Common myeloid progenitor, CD34-positive (primary cell): ENCODE measurements around the gene LTBP1.
"Not testable (repeated sequence)": the region's sequence is repeated elsewhere in the genome, so short reads cannot be mapped to it uniquely, and the experiment has no call there.

Source experiments
- CTCF ChIA-PET: fragments of 350-600 bp; sonication (Branson Sonifier 250); formaldehyde crosslinking; loops from one replicate; lab custom pipeline; 2021; ENCODE audit warnings: antibody characterized with exemption; lab: Charles Lee
- POLR2A ChIA-PET: fragments of 350-600 bp; sonication (Branson Sonifier 250); formaldehyde crosslinking; loops from one replicate; lab custom pipeline; 2021; ENCODE audit warnings: antibody characterized with exemption; lab: Charles Lee
- DNase-seq, 3 donors: peaks; one replicate each; pipeline versions ENCODE4 v3.0.0 to v3.0.0-alpha.2; 2013
- H3K27ac ChIP-seq, 2 experiments: 1 replicate in 1 of 2; 2 replicates in 1 of 2; pipeline ENCODE4 v1.7.0; 2013; ENCODE audit warnings: inconsistent platforms in 2 of 2, low read length in 2 of 2, mild to moderate bottlenecking in 2 of 2, low read depth in 1 of 2, moderate library complexity in 1 of 2; ENCODE audit not compliant: severe bottlenecking in 2 of 2, insufficient read depth in 1 of 2, poor library complexity in 1 of 2
- H3K27me3 ChIP-seq, 5 experiments: replicated peaks in 2 of 5; 1 replicate in 3 of 5; 2 replicates in 2 of 5; pipeline versions ENCODE4 v1.6.1 to v1.7.0; 2013; ENCODE audit warnings: low read length in 4 of 5, mild to moderate bottlenecking in 2 of 5, moderate library complexity in 2 of 5, inconsistent platforms in 1 of 5; ENCODE audit not compliant: insufficient read depth in 5 of 5, control insufficient read depth in 4 of 5
- H3K36me3 ChIP-seq, 4 experiments: 1 replicate in 2 of 4; 2 replicates in 2 of 4; pipeline versions ENCODE4 v1.6.1 to v1.7.0; 2013; ENCODE audit warnings: low read length in 3 of 4, control low read depth in 1 of 4, mild to moderate bottlenecking in 1 of 4; ENCODE audit not compliant: control insufficient read depth in 4 of 4, insufficient read depth in 4 of 4
- H3K4me1 ChIP-seq, 4 experiments: 1 replicate in 3 of 4; 2 replicates in 1 of 4; pipeline versions ENCODE4 v1.6.1 to v1.7.1; 2013; ENCODE audit warnings: low read length in 3 of 4, mild to moderate bottlenecking in 3 of 4, control low read depth in 1 of 4, inconsistent platforms in 1 of 4, moderate library complexity in 1 of 4; ENCODE audit not compliant: control insufficient read depth in 4 of 4, insufficient read depth in 4 of 4; ENCODE audit errors: control extremely low read depth in 1 of 4
- H3K4me3 ChIP-seq, 7 experiments: 1 replicate in 4 of 7; 2 replicates in 3 of 7; pipeline versions ENCODE4 v1.5.1 to v1.7.0; 2013; ENCODE audit warnings: mild to moderate bottlenecking in 7 of 7, low read length in 6 of 7, moderate library complexity in 6 of 7, inconsistent platforms in 2 of 7, low read depth in 2 of 7, control low read depth in 1 of 7; ENCODE audit not compliant: insufficient read depth in 4 of 7, control insufficient read depth in 1 of 7; ENCODE audit errors: extremely low read depth in 1 of 7
- H3K9me3 ChIP-seq, 5 experiments: 1 replicate in 4 of 5; 2 replicates in 1 of 5; pipeline versions ENCODE4 v1.6.1 to v1.7.1; 2013; ENCODE audit warnings: low read length in 4 of 5, mild to moderate bottlenecking in 2 of 5, inconsistent platforms in 1 of 5, low read depth in 1 of 5, moderate library complexity in 1 of 5; ENCODE audit not compliant: control insufficient read depth in 4 of 5, insufficient read depth in 2 of 5; ENCODE audit errors: control extremely low read depth in 1 of 5
- WGBS: methylation state at CpG from one replicate; pipeline ENCODE4 v1.1.5; 2013; ENCODE audit not compliant: insufficient coverage; 5-methylcytosine and 5-hydroxymethylcytosine counted together

LTBP1 gene

DNA sequence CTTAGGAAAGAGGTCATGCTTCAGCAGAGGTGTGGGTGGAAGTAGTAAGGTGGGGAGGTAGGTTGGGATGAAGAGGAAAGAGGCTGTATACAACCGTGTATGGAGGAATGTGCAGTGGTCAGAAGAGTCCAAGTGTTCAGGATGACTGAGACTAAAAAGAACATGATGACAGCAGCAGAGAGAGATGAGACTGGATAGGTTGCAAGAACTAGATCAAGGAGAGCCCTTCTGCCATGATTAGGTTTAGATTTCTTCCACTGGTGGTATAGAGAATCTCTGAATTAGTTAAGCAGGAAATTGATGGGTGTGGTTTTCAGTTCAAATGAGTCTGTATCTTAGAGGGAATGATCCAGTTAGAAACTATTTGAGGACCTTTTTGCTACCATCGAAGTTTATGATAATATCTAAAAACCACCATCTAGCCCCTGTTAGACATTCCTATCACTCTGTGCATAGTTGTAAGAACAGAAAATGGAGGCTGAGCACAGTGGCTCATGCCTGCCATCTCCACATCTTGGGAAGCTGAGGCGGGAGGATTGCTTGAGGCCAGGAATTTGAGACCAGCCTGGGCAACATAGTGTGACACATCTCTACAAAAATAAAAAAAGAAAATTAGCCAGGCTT, 221.0 kb downstream of the LTBP1 start:
- no peak overlapping the region for H3K4me3 ChIP-seq
- CTCF ChIA-PET, result interaction anchor here (1.2 kb wide), 1 partner anchor 12 kb away, joined by 3 read pairs; no protein-coding TSS in a partner anchor
- H3K36me3 ChIP-seq, result no peaks in the 10 kb centered on the region
- no peak for DNase-seq
- no peak overlapping the region for H3K27ac ChIP-seq
- H3K27me3 ChIP-seq, result no peaks in the 10 kb centered on the region
- 97% methylated on average over 2 of the region's 3 CpGs for whole genome bisulfite sequencing
- POLR2A ChIA-PET, result no interaction called here
- no peaks in the 10 kb centered on the region for H3K9me3 ChIP-seq
- H3K4me1 ChIP-seq, result no peaks in the 10 kb centered on the region

DNA sequence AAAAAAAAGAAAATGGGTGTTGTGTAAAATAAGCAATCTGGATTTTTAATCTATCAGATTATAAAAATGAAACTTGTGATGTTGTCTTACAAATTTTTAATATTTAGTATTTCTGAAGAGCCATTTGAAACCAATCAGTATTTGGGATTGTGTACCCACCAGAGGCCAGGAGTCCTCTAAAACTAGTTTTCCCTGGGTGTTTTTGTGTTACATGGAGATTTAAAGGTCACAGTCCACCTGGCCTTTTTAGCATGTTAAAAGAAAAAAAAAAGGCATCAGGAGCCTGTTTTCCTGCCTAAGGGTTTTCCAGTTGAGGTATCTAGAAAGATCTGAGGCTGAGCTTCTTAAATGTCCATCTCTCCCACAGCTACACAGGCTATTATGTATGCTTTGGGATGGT, 221.7 kb downstream of the LTBP1 start:
- Histone ChIP-seq H3K27ac (no peak overlapping the region), H3K27me3 (no peaks in the 10 kb centered on the region), H3K9me3 (no peaks in the 10 kb centered on the region), H3K36me3 (no peaks in the 10 kb centered on the region), H3K4me3 (no peak overlapping the region), H3K4me1 (no peaks in the 10 kb centered on the region)
- CTCF ChIA-PET, result no interaction called here
- POLR2A ChIA-PET, result no interaction called here
- no peak for DNase-seq

DNA sequence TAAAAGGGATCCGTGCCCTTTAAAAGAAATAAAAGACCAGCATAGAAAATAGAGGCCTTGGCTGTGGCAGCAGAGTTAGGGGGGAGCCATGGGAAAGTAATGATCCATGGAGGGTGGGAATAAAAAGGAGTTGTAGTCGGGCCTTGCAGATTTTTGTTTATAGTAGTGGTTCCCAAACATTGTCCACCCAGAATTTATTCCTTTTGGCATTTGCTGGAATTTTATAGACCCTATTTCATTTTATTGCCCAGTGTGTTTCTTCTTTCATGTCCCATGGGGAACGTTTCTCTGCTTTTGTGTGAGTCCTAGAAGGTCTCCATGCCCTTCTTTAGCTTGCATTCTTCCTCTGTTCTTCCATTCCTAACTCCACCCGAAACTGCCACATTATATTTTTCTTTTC, 222.2 kb downstream of the LTBP1 start:
- Histone ChIP-seq H3K4me1 (no peaks in the 10 kb centered on the region), H3K4me3 (no peak overlapping the region), H3K36me3 (no peaks in the 10 kb centered on the region), H3K27ac (no peak overlapping the region), H3K27me3 (no peaks in the 10 kb centered on the region), H3K9me3 (no peaks in the 10 kb centered on the region)
- POLR2A ChIA-PET, result no interaction called here
- no peak for DNase-seq
- CTCF ChIA-PET, result no interaction called here
- WGBS, result 90% methylated on average over 2 of the region's 4 CpGs

DNA sequence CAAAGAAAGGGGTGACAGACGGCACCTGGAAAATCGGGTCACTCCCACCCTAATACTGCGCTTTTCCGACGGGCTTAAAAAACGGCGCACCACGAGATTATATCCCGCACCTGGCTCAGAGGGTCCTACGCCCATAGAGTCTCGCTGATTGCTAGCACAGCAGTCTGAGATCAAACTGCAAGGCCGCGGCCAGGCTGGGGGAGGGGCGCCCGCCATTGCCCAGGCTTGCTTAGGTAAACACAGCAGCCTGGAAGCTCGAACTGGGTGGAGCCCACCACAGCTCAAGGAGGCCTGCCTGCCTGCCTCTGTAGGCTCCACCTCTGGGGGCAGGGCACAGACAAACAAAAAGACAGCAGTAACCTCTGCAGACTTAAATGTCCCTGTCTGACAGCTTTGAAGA, 223.5 kb downstream of the LTBP1 start:
- H3K27me3 ChIP-seq, CTCF ChIA-PET, POLR2A ChIA-PET, H3K9me3 ChIP-seq, H3K4me1 ChIP-seq, H3K27ac ChIP-seq, H3K36me3 ChIP-seq, DNase-seq, H3K4me3 ChIP-seq: not testable (repeated sequence)
- WGBS, result 88% methylated on average over 4 of the region's 16 CpGs

GRCh38 chr2:33177627-33178026, 230.9 kb downstream of the LTBP1 start:
- WGBS, result no CpG with 5 or more reads among the region's 1 CpG
- Histone ChIP-seq H3K4me1 (no peaks in the 10 kb centered on the region), H3K36me3 (no peaks in the 10 kb centered on the region), H3K27me3 (no peaks in the 10 kb centered on the region), H3K27ac (no peak overlapping the region), H3K4me3 (no peak overlapping the region), H3K9me3 (no peaks in the 10 kb centered on the region)
- no peak for DNase-seq
- ChIA-PET POLR2A (no interaction called here), CTCF (interaction anchor here (1.1 kb wide), 1 partner anchor 11 kb away, joined by 3 read pairs; no protein-coding TSS in a partner anchor)

- peak in 1 of 3 donors; percentile 1 for DNase-seq
- WGBS, result 100% methylated on average over 3 of the region's 5 CpGs
- no peaks in the 10 kb centered on the region for H3K36me3 ChIP-seq
- ChIA-PET CTCF (interaction anchor here (1.1 kb wide), 1 partner anchor 11 kb away, joined by 3 read pairs; no protein-coding TSS in a partner anchor), POLR2A (no interaction called here)
- H3K27ac ChIP-seq, result no peak overlapping the region
- H3K9me3 ChIP-seq, result no peaks in the 10 kb centered on the region
- H3K4me3 ChIP-seq, result no peak overlapping the region
- no peaks in the 10 kb centered on the region for H3K4me1 ChIP-seq
- H3K27me3 ChIP-seq, result no peaks in the 10 kb centered on the region
Observed at GRCh38 chr2:33178209-33178608, 231.5 kb downstream of the LTBP1 start.

GRCh38 chr2:33180915-33181314, 234.2 kb downstream of the LTBP1 start:
- Histone ChIP-seq H3K4me1 (no peaks in the 10 kb centered on the region), H3K9me3 (no peaks in the 10 kb centered on the region), H3K36me3 (no peaks in the 10 kb centered on the region), H3K4me3 (no peak overlapping the region), H3K27me3 (no peaks in the 10 kb centered on the region), H3K27ac (no peak overlapping the region)
- ChIA-PET POLR2A (no interaction called here), CTCF (no interaction called here)
- no peak for DNase-seq
- 100% methylated on average over 3 of the region's 5 CpGs for WGBS
